CD8-positive, alpha-beta memory T cell (primary cell): ENCODE results near the gene EHD1. TPM values are rescaled to one million over a fixed set of nuclear protein-coding genes. Genes with fewer than 3 reads are reported as not detected.
A peak's percentile ranks its signal among the peaks of the same experiment; 100 is the strongest.

Experiments used
- CTCF ChIA-PET: fragments of 350-600 bp; sonication (Branson Sonifier 250); formaldehyde crosslinking; loops from one replicate; lab custom pipeline; 2021; ENCODE audit warnings: antibody characterized with exemption; lab: Charles Lee
- POLR2A ChIA-PET: fragments of 350-600 bp; sonication (Branson Sonifier 250); formaldehyde crosslinking; loops from one replicate; lab custom pipeline; 2021; ENCODE audit warnings: antibody characterized with exemption; lab: Charles Lee
- DNase-seq, 5 donors: peaks; one replicate each; pipeline versions ENCODE4 v3.0.0 to v3.0.0-alpha.2; 2020 to 2022; ENCODE audit warnings: mixed read lengths in 1 of 5
- H3K27ac ChIP-seq: one replicate; pipeline ENCODE4 v1.7.0; 2013; ENCODE audit warnings: low read depth, mild to moderate bottlenecking, low read length, moderate library complexity
- H3K27me3 ChIP-seq: 2 replicates; pipeline ENCODE4 v1.7.0; 2013; ENCODE audit warnings: low read length, mild to moderate bottlenecking; ENCODE audit not compliant: insufficient read depth, poor library complexity, severe bottlenecking
- H3K36me3 ChIP-seq: 2 replicates; pipeline ENCODE4 v1.7.0; 2013; ENCODE audit warnings: mild to moderate bottlenecking, low read length, moderate library complexity; ENCODE audit not compliant: insufficient read depth
- H3K4me1 ChIP-seq: 2 replicates; pipeline ENCODE4 v1.7.0; 2013; ENCODE audit warnings: mild to moderate bottlenecking, low read length, moderate library complexity; ENCODE audit not compliant: insufficient read depth
- H3K4me3 ChIP-seq: 2 replicates; pipeline ENCODE4 v1.7.0; 2013; ENCODE audit warnings: mild to moderate bottlenecking, low read length
- H3K9me3 ChIP-seq: 2 replicates; pipeline ENCODE4 v1.7.0; 2013; ENCODE audit warnings: mild to moderate bottlenecking, low read length
- H3K27ac Mint-ChIP-seq, 8 donors: one replicate each; pipeline ENCODE4 v1.8.0; 2020 to 2021; ENCODE audit warnings: mixed read lengths in 8 of 8, mild to moderate bottlenecking in 6 of 8, inconsistent platforms in 3 of 8, moderate library complexity in 3 of 8
- H3K27me3 Mint-ChIP-seq, 2 donors: one replicate each; pipeline ENCODE4 v1.8.0; 2020 to 2021; ENCODE audit warnings: mixed read lengths in 2 of 2, mild to moderate bottlenecking in 1 of 2, moderate library complexity in 1 of 2
- H3K36me3 Mint-ChIP-seq, 3 donors: one replicate each; pipeline ENCODE4 v1.8.0; 2020 to 2021; ENCODE audit warnings: mixed read lengths in 3 of 3, inconsistent platforms in 1 of 3, mild to moderate bottlenecking in 1 of 3
- H3K4me1 Mint-ChIP-seq, 3 donors: one replicate each; pipeline ENCODE4 v1.8.0; 2020 to 2021; ENCODE audit warnings: mixed read lengths in 3 of 3, inconsistent platforms in 1 of 3, mild to moderate bottlenecking in 1 of 3
- H3K4me3 Mint-ChIP-seq, 7 donors: one replicate each; pipeline ENCODE4 v1.8.0; 2020 to 2021; ENCODE audit warnings: mixed read lengths in 7 of 7, mild to moderate bottlenecking in 6 of 7, moderate library complexity in 4 of 7, inconsistent platforms in 2 of 7
- H3K9me3 Mint-ChIP-seq, 5 donors: one replicate each; pipeline ENCODE4 v1.8.0; 2020 to 2022; ENCODE audit warnings: mixed read lengths in 5 of 5, mild to moderate bottlenecking in 3 of 5, moderate library complexity in 2 of 5, inconsistent platforms in 1 of 5
- polyA plus RNA-seq: library from polyadenylated mRNA; unstranded; fragments of 300-500 nt; fragmentation: Illumina TruSeq; gene quantifications from one replicate; pipeline ENCODE4 v1.2.3, GENCODE V29; 2021
- total RNA-seq, 2 experiments: library from RNA; stranded (reverse); gene quantifications; one replicate each; pipeline ENCODE4 v1.2.3, GENCODE V29; 2021

EHD1 gene
- total and polyA plus RNA-seq, 3 experiments from 2014 or later: 102 to 258 (median 110) TPM

DNA sequence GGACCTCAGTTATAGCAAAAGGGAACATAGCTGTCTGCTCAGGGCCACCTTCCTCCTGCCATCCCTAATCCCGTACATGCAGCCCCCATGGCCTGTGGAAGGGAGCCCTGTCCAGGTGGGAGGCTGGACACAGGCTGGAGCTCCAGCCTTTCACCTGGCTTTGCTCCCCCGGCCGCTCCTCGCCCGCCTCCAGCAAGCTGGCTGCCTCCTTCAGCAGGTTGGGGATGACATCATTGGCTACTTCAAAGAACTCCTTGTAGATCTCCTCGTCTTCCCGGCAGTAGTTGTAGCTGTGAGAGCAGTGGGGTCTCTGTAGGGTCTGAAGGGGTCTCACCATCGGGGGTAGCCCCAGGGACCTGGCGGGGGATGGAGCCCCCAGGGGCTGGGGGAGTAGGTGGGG is 72.9 kb downstream of the EHD1 start:
- POLR2A ChIA-PET: interaction anchor here (0.9 kb wide), 1 partner anchor 27 kb away, joined by 4 read pairs; the partner anchor contains the start of gene SF1

GRCh38 chr11:64804346-64805210 is 73.8 kb downstream of the EHD1 start:
- ChIA-PET CTCF (interaction anchor here (1.0 to 2.2 kb wide), 3 partner anchors 37 to 60 kb away, joined by 3 to 9 read pairs (median 3); partner anchors contain the start of gene RASGRP2), POLR2A (interaction anchor here (1.1 to 4.9 kb wide), 2 partner anchors 26 to 60 kb away, joined by 4 to 46 read pairs; partner anchors contain the start of gene SF1)
- Mint-ChIP-seq H3K27ac (peak overlapping the region in 6 of 8 donors; percentile 93 to 98 (median 96)), H3K27me3 (peaks cover 0 to 4% of the 10 kb centered on the region in 2 donors), H3K36me3 (peaks cover 0 to 60% (median 0%) of the 10 kb centered on the region in 3 donors), H3K9me3 (no peaks in the 10 kb centered on the region), H3K4me1 (peaks cover 24 to 48% (median 28%) of the 10 kb centered on the region in 3 donors), H3K4me3 (peak overlapping the region in 6 of 7 donors; percentile 83 to 95 (median 88))
- Histone ChIP-seq H3K27me3 (no peaks in the 10 kb centered on the region), H3K4me3 (no peak overlapping the region), H3K36me3 (peaks cover 23% of the 10 kb centered on the region), H3K9me3 (no peaks in the 10 kb centered on the region), H3K4me1 (peaks cover 37% of the 10 kb centered on the region), H3K27ac (no peak overlapping the region)
- no peak for DNase-seq

More for the DNA sequence above, 72.9 kb downstream of the EHD1 start:
- Mint-ChIP-seq H3K27ac (peak overlapping the region in 3 of 8 donors; percentile 39 to 60 (median 42)), H3K9me3 (no peaks in the 10 kb centered on the region), H3K4me1 (peaks cover 28 to 52% (median 30%) of the 10 kb centered on the region in 3 donors), H3K36me3 (peaks cover 0 to 60% (median 0%) of the 10 kb centered on the region in 3 donors), H3K27me3 (peaks cover 0 to 4% of the 10 kb centered on the region in 2 donors), H3K4me3 (peak overlapping the region in 6 of 7 donors; percentile 4 to 60 (median 38))
- Histone ChIP-seq H3K9me3 (no peaks in the 10 kb centered on the region), H3K4me3 (no peak overlapping the region), H3K27me3 (no peaks in the 10 kb centered on the region), H3K27ac (no peak overlapping the region), H3K4me1 (peaks cover 39% of the 10 kb centered on the region), H3K36me3 (peaks cover 22% of the 10 kb centered on the region)
- CTCF ChIA-PET: no interaction called here
- DNase-seq: no peak

DNA sequence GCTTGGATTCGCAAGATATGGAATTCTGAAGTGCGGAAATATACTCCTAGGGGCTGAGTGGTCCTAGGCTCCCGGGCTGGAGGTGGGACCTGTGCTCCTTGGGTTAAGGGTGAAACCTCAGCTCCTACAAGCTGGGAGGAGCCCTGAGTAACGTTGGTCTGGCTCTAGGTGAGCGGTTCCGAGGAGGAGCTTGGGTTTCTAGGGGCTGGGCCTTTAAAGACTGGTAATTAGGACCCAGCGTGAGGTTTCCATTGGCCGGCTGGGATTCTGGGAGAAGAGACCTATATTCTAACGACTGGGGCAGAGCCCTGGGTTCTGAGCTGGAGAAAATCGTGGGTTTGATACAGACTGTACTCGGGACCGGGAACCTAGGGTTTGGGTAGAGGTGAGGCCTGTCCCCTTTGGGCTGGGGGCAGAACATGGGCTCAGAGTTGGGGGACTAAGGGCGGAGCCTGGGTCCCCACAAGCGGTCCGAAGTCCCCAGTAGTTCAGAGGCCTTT is 74.5 kb downstream of the EHD1 start:
- H3K4me3 ChIP-seq: peak overlapping the region; percentile 83
- H3K4me1 ChIP-seq: peaks cover 30% of the 10 kb centered on the region
- peak overlapping the region; percentile 78 for H3K27ac ChIP-seq
- H3K27me3 ChIP-seq: no peaks in the 10 kb centered on the region
- POLR2A ChIA-PET: interaction anchor here (0.6 to 4.9 kb wide), 3 partner anchors 25 to 387 kb away, joined by 3 to 46 read pairs (median 4); partner anchors contain the start of gene SF1
- H3K9me3 ChIP-seq: no peaks in the 10 kb centered on the region
- Mint-ChIP-seq H3K36me3 (peaks cover 0 to 62% (median under 1%) of the 10 kb centered on the region in 3 donors), H3K4me1 (peaks cover 20 to 44% (median 23%) of the 10 kb centered on the region in 3 donors), H3K27ac (peak overlapping the region; percentile 80 to 98 (median 96)), H3K4me3 (peak overlapping the region; percentile 83 to 95 (median 88)), H3K27me3 (peaks cover 0 to 4% of the 10 kb centered on the region in 2 donors), H3K9me3 (no peaks in the 10 kb centered on the region)
- CTCF ChIA-PET: interaction anchor here (1.0 to 2.2 kb wide), 3 partner anchors 36 to 60 kb away, joined by 3 to 9 read pairs (median 3); partner anchors contain the start of gene RASGRP2
- H3K36me3 ChIP-seq: peaks cover 23% of the 10 kb centered on the region
- DNase-seq: no peak

- peaks cover 0 to 65% (median 3%) of the 10 kb centered on the region in 3 donors for H3K36me3 Mint-ChIP-seq
- peaks cover 23 to 45% (median 23%) of the 10 kb centered on the region in 3 donors for H3K4me1 Mint-ChIP-seq
- no peaks in the 10 kb centered on the region for H3K9me3 ChIP-seq
- CTCF ChIA-PET: interaction anchor here (0.8 to 2.2 kb wide), 7 partner anchors 9 to 61 kb away, joined by 3 to 9 read pairs (median 3); partner anchors contain the start of gene RASGRP2
- peak within 1 kb of the TSS; percentile 83 to 95 (median 88) for H3K4me3 Mint-ChIP-seq
- DNase-seq: peak; percentile 87 to 90 (median 88)
- H3K27me3 ChIP-seq: no peaks in the 10 kb centered on the region
- POLR2A ChIA-PET: interaction anchor here (0.6 to 4.9 kb wide), 6 partner anchors 17 to 388 kb away, joined by 3 to 46 read pairs (median 4); partner anchors contain the start of genes CDC42BPG, RASGRP2 and SF1
- peak within 1 kb of the TSS; percentile 83 for H3K4me3 ChIP-seq
- no peaks in the 10 kb centered on the region for H3K9me3 Mint-ChIP-seq
- H3K36me3 ChIP-seq: peaks cover 23% of the 10 kb centered on the region
- H3K27me3 Mint-ChIP-seq: peaks cover 0 to 4% of the 10 kb centered on the region in 2 donors
- H3K27ac ChIP-seq: peak within 1 kb of the TSS; percentile 78
- H3K27ac Mint-ChIP-seq: peak within 1 kb of the TSS; percentile 80 to 98 (median 96)
- H3K4me1 ChIP-seq: peaks cover 28% of the 10 kb centered on the region
Measured at GRCh38 chr11:64803158-64803845, 75.1 kb downstream of the EHD1 start, which contains the start of gene MAP4K2. Gene MAP4K2 (minus strand): TSS chr11:64803214. CDS start chr11:64803149, 65 bp downstream.

DNA sequence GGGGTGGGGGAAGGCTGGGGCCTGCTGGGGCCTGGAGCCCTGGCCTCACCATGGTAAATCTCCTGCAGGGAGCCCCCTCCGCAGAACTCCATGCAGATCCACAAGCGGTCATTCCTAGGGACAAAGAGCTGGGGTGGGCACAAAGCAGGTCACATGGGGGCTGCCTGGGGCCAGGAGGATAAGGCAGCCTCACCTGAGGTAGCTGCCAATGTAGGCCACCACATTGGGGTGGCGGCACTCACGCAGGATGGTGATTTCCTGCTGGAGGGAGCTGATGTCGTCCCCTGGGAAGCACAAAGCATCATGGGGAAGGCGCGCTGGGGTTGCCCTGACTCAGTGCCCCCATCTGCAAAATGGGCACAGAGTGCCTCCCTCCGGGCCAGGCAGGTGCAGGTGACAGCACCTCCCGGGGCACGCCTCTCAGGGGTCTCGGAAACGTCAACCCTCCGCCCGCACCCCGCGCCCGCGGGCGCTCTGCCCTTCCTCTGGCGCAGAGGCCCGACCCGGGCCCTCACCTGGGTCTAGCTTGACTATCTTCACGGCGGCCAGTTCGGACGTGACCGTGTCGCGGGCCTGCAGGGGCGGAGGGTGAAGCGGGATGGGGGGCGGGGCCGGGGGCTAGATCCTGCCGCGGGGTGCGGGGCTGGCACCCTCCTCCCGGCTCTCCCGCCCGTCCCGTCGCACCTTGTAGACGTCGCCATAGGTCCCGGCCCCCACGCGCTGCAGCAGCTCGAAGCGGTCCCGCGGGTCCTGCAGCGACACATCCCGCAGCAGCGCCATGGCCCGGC is 75.9 kb downstream of the EHD1 start:
- no peaks in the 10 kb centered on the region for H3K9me3 Mint-ChIP-seq
- H3K27me3 Mint-ChIP-seq: peaks cover 0 to 4% of the 10 kb centered on the region in 2 donors
- peak overlapping the region; percentile 19 to 91 (median 82) for H3K27ac Mint-ChIP-seq
- peak overlapping the region; percentile 77 for H3K4me3 ChIP-seq
- H3K27ac ChIP-seq: peak overlapping the region; percentile 44
- H3K36me3 ChIP-seq: peaks cover 19% of the 10 kb centered on the region
- no peaks in the 10 kb centered on the region for H3K27me3 ChIP-seq
- H3K4me1 Mint-ChIP-seq: peaks cover 19 to 41% (median 21%) of the 10 kb centered on the region in 3 donors
- CTCF ChIA-PET: interaction anchor here (0.7 to 2.2 kb wide), 8 partner anchors 9 to 92 kb away, joined by 3 to 9 read pairs (median 3); no protein-coding TSS in a partner anchor
- H3K4me3 Mint-ChIP-seq: peak overlapping the region; percentile 76 to 89 (median 79)
- peaks cover 0 to 61% (median 3%) of the 10 kb centered on the region in 3 donors for H3K36me3 Mint-ChIP-seq
- no peaks in the 10 kb centered on the region for H3K9me3 ChIP-seq
- H3K4me1 ChIP-seq: peaks cover 28% of the 10 kb centered on the region
- DNase-seq: peak in 2 of 5 donors; percentile 33 to 40
- POLR2A ChIA-PET: interaction anchor here (0.5 to 4.9 kb wide), 11 partner anchors 8 to 1489 kb away, joined by 3 to 46 read pairs (median 4); partner anchors contain the start of genes CDC42BPG, RASGRP2 and SF1
